HS-27A (cell line): ENCODE data around the gene UBE2V1.
A peak's percentile ranks its signal among the peaks of the same experiment; 100 is the strongest.
"Not testable (repeated sequence)": the region's sequence is repeated elsewhere in the genome, so short reads cannot be mapped to it uniquely, and the experiment has no call there.

ENCODE experiments used
- DNase-seq: peaks from one replicate; pipeline ENCODE4 v3.0.0-alpha.2; 2012; ENCODE audit warnings: low read depth, missing footprints

UBE2V1 gene

DNA sequence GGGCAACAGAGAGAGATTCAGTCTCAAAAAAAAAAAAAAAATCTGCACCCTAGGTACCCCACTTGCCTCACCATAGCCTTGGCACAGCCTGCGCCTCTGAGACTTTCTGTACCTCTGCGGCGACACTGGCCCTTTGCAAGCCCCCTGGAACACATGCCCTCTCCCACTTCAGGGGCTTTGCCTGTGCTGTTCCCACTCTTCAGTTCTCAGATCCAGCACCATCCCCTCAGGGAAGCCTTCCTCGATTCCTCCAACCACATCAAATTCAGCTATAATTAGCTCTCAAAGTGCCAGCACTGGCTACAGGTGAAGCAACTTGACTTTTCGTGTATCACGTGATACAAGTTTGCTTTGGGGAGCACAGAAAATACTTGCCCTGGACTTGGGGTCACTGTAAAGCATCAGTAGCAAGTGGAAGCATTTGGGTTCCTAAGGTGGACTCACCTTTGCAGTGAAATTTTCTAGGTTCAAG, 2.1 kb upstream of the UBE2V1 start:
- DNase-seq = no peak

DNA sequence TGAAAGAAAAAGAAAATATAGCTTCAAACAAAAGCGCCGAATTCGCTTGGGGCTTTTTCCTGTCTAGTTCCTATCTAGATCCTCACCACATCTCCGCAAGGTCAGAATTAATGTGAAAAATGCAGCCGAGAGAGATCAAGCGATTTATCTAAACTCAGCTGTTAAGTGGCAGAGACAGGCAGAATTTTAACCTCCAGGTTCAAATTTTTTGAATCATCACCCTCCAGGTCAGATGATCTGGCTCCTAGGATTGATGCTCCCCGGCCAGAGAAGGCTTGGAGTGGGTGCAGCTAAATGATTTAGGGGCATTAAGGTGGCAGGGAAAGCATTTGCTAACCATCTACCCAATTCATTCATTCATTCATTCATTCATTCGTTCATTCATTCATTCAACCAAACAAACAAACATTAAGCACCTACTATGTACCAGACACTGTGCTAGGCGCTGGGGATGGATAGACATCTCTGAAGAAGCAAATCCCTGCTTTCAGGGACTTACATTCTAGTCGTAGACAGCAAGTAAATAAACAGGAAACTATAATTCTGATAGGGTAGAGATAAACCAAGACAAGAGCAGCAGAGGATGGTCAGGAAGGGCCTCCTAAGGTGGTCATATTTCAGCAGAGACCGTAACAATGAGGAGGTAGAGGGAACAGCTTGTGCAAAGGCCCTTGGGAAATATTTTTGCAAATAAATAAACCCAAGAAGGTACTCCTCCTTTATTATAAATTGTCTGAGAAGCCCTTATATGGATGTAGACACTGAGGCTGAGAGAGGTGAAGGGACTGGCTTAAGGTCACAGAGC, 672 bp upstream of the UBE2V1 start:
- no peak for DNase-seq

DNA sequence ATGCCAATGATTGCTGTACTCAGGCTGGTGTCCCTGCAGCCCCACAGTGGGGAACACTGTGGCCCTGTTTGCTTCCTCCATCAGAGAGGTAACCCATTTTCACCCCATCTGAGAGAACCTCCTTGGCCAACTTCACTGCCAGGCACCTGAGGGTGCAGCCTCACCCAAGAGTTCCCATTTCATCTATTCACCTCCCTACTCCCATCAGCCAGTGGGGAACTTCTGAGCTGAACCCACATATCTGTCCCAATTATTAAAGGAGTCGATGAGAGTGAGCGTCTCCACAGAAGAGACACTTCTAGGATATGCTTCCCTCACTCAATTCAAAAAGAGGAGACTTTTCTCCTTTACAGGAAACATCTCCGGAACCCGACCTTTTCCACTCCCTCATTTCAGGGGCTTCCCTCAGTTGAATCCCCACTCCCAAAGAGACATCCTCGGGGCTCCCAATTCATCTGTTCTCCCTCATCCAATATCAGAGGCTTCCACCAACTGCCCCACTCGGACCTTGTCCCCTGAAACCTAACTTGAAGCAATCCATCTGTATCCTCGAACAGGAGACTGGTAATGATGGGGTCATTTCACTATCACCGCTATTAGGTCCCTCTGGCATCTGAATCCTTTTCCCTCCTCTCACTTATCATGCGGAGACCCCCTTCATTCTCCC, 988 bp downstream of the UBE2V1 start:
- no peak for DNase-seq

DNA sequence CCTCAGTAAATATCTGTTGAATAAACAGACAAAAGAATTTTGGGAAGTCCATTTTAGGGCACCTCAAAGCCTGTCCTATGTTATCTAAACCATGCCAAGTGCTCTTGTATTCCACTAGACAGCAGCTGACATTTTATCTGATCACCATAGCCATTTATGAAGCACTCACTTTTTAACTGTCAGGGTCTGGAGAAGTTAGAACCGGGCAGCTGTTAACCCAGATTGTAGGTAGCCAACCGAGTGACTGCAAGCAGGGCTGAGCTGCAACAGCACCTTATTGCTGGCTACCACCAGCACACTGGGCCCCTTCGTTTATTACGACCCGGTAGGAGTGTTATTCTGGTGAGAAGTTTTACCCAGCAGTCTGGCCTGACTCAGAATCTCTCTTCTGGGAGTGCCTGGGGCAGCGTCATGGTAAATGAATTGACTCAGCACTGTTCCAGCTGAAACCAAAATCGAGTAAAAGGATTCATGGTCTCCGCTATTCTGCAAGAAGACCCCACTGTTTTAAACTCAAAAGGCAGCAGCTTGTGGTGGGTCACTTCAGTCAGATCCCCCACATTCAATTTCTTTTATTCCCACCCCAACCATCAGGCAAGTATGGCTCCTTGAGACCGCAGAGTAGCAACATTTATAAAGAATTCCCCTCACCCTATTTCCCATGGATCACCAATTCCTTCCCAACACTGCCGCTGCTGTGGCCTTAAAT, 1.7 kb downstream of the UBE2V1 start:
- DNase-seq = no peak

DNA sequence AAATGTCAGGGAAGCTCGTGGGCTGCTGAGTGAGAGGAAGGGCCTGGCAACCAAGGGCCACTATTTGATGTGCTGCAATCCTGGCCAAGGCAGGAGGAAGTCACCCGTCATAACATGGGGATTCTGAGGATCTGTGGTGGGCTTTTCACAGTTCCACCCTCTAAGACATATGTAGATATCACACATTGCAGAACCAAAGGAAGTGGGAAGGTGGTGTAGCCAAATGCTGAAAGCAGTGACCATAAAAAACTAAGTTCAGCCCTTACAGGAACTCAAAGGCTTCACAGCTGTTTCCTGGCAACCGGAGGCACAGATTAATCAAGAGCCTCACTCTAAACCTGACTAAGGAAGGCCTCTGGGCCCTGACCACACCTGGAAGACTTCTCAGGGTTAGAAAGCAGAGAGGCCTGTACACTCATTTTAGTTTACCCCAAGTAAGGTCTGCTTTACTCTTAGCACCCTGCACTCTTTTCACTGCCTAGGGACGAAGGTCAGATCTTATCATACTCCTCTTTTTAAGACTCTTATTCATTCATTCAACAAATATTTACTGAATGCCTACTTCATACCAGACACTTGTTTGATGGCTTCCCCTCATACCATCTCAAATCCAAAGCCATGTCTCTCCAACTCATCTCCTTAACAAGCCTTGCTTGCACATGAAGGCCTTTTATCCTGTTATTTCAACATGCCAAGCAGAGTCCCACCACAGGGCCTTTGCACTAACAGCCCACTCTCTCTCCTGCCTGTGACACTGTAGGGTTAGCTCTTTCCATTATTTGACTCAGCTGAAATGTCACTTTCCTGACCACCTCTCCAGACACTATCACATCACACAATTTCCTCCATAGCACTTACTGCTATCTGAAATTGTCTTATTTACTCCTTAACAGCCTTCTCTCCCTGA, 2.6 kb downstream of the UBE2V1 start:
- no peak for DNase-seq

DNA sequence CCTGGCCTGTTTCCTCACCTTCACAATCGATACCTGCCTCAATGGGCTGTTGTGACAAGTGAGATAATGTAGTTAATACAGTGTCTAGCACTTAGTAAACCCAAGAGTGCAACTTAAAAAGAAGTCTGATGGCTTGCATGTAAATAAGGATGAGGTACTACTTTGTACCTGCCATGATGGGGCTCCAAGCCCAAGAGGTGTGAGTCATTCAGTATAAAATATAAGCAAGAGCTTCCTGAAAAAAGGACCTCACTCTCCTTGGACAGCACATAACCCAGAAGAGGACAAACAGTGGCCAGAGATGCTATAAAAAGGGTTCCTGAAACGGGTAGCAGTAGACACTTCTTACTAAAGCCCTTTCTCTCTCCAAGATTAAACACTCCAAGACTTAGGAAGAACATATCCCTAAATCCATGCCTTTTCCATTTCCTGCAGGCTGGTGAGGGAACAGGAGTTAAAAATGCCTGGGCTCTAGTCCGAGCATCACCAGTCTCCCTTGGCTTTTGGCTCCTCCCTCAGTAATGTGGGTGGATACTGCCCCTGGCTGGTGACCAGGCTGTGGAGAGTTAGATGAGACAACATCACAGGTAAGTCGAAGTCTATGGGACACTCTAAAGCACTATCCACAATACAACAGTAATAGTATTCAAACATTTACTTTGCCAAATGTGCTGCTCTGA, 4.3 kb downstream of the UBE2V1 start:
- no peak for DNase-seq

DNA sequence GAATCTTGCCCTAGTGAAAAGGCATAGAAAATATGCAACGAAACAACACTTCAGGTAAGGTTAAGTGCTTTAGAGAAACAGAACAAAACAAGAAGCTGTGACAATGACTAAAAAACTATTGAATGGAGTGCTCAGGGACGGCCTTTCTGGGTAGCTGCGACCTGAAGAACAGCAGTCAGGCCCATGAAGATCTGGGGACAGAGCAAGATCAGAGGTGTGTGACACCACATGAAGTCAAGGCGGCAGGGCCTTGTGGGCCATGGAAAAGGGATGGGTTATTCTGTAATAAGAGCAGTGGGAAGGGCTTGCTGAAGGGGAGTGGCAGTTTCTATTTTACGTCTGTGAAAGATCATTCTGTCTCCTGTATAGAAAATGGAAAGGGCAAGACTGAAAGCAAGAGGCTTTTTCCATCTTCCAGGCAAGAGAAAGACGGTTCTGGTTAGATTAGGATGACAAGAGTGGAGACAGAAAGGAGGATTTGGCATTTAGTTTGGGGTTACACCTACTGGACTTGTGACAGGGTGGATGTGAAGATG, 5.1 kb downstream of the UBE2V1 start:
- DNase-seq = no peak

DNA sequence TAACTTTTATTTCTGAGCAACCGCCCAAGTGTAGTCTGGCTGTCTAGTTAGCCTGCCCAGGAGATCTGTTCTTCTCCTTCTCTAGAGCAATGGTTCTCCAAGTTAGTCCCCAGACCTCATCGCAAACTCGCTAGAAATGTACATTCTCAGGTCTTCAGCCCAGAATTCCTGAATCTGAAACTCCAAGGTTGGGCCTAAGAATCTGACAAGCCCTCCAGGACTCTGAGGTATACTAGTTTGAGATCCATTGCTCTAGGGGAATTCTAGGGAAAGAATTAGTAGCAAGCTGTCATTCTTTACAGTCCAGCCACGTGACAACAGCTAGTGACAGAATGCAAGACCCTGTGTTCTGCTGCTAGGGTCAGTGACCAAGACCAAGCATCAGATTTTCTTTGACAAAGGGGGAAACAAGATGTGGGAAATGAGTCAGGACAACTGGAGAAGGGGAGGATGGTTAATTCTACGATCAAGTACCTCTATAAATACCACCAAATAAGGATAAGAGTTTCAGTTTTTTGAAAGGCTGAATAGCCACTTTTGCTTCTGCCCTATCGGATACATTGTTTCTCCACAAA, 5.8 kb downstream of the UBE2V1 start:
- DNase-seq = no peak

DNA sequence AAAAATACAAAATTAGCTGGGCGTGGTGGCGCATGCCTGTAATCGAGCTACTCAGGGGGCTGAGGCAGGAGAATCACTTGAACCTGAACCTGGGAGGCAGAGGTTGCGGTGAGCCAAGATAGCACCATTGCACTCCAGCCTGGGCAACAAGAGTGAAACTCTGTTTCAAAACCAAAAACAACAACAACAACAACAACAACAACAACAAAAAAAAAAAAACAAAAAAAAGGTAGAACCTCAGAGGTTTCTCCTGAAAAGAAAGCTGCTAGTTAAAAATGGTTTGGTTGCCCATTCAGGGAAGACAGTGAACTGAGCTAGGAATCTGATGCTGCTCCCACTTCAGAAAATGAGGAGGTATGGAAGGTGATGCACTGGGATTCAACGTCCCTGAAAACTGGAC, 6.3 kb downstream of the UBE2V1 start:
- DNase-seq = not testable (repeated sequence)

DNA sequence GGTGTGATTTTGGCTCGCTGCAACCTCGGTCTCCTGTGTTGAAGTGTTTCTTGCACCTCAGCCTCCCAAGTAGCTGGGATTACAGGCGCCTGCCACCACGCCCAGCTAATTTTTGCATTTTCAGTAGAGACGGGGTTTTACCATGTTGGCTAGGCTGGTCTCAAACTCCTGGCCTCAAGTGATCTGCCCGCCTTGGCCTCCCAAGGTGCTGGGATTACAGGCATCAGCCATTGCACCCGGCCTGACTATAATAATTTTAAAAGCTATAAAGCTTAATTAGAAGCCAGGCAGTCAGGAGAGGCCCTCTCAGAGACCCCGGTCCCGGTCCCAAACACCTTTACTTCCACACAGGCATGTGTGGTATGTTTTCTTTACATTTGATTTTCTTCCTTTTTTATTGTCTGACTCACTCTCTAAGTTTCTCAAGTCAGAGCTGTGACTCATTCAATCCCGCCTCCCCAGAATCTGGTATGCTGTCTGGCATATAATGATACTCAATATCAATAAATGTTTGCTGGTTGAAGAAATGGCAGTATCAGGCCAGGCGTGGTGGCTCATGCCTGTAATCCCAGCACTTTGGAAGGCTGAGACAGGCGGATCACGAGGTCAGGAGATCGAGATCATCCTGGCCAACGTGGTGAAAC, 9.4 kb downstream of the UBE2V1 start:
- DNase-seq = peak; percentile 91

DNA sequence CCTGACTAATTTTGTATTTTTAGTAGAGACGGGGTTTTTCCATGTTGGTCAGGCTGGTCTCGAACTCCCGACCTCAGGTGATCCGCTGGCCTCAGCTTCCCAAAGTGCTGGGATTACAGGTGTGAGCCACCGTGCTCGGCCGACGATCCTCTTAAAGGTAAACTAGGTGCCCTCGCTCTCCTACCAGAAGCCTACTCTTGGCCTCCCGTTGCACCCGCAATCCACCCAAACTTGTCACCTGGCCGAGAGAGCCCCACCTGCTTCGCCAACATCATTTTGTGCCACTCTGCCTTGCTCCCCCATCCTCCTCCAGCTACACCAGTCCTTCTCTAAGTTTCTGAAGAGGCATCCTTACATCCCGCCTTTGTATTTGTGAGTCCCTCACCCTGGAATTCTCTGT, 10.4 kb downstream of the UBE2V1 start:
- not testable (repeated sequence) for DNase-seq

DNA sequence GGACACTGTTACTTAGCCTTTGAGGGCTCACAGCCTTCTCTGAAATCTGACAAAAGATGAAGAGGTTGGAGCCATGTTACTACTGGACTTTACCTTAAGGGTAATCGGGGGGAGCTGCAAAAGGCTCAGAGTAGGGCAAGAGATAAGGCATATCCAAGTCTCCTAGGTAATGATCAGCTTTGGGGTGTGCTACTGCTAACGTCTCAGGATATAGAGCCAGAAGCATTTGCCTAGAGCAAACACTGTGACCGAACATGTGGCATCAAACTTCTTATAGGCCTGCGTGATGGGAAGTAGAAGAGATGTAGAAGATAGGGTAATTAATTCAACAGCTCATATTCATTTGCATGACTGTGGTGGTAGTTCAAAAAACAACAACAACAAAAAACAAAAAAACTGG, 11.1 kb downstream of the UBE2V1 start:
- DNase-seq = no peak

DNA sequence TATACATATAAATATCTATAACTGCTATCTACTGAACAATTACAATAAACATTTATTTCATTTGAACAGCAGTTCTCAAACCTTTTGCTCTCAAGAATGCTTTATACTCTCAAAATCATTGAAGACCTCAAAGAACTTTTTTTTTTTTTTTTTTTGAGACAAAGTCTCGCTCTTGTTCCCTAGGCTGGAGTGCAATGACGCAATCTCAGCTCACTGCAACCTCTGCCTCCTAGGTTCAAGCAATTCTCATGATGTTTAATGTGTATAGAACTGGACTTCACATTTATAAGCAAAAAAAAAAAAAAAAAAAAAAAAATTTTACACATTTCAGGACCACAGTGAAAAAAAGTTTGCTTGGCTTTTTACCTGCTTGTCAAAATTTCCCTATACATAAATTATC, 11.7 kb downstream of the UBE2V1 start:
- DNase-seq = no peak

DNA sequence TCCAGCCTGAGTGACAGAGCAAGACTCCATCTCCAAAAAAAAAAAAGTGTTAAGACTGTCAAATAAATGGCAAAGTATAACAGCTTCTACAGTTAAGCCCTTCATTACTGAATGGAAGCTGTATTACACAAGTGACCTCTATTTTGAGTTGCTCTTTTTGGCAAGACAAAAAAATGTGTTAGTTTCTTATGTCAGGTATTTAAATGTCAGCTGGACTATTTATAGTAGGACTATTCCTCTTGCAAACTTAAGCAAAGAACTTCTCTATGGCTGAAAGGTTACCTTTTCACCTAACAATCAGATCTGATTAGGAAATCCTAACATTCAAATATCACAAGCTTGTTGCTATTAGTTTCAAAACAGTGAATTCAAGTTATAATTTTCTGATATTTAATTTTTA, 12.4 kb downstream of the UBE2V1 start:
- no peak for DNase-seq

DNA sequence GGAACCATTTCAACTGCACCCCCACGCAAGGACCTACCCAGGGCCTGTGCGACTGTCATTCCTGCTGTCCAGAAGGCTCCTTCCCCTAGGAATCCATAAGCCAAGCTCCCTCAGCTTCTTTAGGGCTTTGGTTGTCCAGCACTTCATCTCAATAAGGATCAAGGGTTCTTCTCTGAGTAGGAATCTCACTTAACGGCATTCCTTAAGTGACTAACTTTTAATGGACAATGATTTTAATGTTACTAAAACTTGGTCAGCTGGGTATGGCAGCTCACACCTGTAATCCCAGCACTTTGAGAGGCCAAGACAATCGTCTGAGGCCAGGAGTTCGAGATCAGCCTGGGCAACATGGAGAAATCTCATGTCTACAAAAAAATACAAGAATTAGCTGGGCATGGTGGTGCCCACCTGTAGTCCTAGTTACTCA, 13.4 kb downstream of the UBE2V1 start:
- no peak for DNase-seq

DNA sequence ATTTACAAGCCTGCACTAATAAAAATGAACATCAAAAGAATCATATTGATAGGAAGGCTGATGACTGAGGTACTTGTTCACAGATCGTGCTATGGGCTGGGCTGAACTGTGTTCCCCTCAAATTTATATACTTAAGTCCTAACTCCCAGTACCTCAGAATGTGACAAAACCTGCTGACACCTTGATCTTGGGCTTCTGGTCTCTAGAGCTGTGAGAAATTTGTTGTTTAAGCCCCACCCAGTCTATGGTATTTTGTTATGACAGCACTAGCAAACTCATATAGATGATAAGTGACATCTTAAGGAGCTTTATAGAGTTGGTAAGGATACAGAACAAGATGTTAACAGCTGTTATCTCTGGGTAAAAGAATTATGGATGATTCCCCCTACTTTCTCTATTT, 13.8 kb downstream of the UBE2V1 start:
- no peak for DNase-seq

DNA sequence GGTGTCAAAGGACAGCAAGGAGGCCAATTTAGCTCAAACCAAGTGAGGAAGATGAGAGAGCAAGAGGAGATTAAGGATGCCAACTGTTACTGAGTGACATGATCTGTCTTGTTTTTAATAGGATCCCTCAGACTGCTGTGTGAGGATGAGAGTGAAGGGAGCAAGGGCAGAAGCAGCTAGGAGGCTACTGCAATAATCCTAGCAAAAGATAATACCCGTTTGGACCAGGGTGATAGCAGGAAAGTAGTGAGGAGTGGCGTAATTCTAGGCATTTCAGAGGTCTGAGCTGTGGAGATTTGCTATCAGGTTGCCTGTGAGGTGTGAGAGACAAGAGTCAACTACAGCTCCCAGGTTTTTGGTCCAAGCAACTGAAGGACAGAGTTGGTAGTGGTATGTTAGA, 14.7 kb downstream of the UBE2V1 start:
- DNase-seq = no peak

DNA sequence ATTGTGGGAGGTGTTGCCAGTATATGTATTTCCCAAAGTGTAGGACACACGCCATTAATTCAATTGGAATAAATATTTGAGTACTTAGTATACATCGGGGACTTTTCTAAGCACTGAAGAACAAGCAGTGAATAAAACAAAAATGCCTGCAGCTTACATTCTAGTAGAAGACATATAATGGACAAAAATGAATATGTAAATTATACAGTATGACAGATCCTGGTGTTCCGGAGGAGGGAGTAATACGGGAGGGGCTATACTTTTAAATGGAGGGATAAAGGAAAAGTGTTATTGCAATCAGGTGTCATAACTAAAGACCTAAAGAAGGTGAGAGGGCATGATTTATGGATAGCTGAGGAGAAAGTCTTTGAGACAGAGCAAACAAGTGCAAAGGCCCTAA, 15.1 kb downstream of the UBE2V1 start:
- no peak for DNase-seq

DNA sequence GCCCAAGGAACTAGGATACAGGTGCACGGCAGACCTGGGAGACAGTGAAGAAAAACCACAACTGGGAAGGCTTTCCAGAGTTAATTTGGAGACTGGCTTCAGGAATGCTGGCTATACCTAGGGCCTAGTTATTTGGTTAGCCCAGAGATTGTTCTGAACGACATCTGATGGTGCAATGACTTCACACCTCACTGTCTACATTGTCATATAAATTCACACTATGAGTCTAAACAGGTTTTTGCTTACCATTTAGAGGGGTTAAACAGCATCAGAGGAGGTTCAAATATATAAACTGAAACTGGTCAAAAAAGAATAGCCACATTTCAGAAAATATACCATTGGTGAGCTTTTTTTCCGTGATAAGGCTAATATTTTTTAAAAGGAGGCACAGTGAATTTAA, 16.7 kb downstream of the UBE2V1 start:
- DNase-seq = no peak

DNA sequence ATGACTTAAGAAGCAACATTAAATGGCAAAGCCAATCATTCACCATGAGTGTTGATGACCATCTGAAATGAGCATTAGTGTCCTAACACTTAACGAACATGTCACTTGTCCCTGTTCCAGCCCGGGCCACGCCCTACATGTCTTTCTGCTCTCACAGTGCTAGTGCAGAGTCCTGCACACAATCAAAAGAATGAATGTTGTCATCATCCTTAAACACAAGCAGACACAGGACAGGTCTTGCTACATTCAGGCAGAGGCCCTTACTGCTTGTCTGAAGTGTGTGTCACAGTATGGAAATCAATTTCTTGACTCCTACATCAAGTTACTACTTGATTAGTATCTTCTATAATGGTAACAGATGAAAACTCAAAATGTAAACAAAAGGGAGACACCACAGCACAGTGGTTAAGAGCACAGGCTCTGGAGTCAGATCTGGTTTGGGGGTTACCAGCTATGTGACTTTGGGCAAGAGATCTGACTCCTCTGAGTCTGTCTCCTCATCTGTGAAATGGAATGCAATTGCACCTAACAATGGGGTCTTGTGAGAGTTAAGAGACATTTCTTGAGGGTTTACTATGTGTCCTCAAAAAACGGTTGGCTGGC, 17.4 kb downstream of the UBE2V1 start:
- DNase-seq = no peak
